ENCODE data around the gene CCL26.
"Not testable (repeated sequence)": the region's sequence is repeated elsewhere in the genome, so short reads cannot be mapped to it uniquely, and the experiment has no call there.

The CCL26 gene

GRCh38 chr7:75738604-75738974, 33.4 kb downstream of the CCL26 start, which contains the start of gene HIP1:
Gene HIP1 (minus strand): TSS chr7:75738941. CDS start chr7:75738920, 21 bp downstream.
- no peak for DNase-seq

GRCh38 chr7:75737856-75738603, 34.0 kb downstream of the CCL26 start:
- DNase-seq = no peak

GRCh38 chr7:75735581-75736350, 36.2 kb downstream of the CCL26 start:
- no peak for DNase-seq

DNA sequence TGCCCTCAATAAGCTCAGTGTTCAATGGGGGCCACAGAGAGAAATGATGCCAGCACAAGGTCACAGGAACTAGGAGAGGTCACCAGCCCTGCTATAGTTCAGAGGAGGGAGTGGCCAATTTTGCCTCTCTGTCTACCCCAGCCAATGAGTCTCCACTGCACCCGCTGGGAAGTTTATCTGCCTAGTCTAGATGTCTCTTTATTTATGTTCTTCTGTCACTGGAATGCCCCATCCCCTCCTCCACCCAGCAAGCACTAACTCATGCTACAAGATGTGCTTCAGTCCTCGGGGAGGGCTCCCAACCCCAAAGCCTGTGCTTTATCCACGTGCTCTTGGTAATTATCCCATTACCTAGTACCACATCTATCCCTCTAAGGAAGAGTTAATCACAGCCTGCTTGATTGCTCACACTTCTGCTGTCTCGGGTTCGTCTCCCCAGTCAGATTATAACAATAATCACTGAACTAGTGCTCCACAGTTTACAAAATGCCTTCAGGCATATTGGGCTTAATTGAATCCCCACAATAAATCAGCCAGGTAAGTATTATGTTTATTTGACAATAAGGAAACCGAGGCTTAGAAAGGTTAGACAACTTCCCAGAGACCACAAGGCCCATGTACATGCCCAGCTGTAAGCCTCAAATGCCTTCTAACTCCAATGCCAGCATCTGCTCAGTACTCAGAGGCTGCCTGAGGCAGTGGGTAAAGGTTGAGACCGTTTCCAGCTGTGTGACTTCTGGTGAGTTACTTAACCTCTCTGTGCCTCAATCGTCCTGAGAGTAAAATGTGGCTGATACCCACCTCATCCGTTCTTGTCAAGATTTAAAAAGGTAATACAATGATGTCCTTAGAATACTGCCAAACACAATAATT, 37.2 kb downstream of the CCL26 start:
- DNase-seq = no peak

- DNase-seq = no peak
Observed at GRCh38 chr7:75732764-75733630, 39.0 kb downstream of the CCL26 start.

GRCh38 chr7:75732016-75732521, 39.9 kb downstream of the CCL26 start:
- DNase-seq = no peak

DNA sequence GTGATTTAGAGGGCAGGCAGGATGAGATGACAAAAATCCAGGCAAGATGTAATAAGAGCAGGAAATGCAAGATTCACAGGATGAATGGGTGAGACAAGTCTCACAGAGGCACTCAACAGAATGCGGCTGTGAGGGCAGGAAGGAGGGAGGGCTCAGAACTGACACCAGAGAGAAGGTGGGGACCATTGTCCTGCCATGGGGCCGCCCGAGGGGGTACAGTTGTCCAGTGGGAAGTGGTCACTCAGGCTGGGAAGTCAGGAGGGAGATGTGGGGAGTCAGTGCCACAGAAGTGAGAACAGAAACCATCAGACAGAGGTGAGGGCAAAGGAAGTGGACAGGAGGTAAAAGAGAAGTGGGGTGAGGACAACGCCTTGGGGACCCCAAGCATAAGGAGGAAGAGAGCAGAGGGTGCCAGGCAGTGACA, 42.1 kb downstream of the CCL26 start:
- no peak for DNase-seq

DNA sequence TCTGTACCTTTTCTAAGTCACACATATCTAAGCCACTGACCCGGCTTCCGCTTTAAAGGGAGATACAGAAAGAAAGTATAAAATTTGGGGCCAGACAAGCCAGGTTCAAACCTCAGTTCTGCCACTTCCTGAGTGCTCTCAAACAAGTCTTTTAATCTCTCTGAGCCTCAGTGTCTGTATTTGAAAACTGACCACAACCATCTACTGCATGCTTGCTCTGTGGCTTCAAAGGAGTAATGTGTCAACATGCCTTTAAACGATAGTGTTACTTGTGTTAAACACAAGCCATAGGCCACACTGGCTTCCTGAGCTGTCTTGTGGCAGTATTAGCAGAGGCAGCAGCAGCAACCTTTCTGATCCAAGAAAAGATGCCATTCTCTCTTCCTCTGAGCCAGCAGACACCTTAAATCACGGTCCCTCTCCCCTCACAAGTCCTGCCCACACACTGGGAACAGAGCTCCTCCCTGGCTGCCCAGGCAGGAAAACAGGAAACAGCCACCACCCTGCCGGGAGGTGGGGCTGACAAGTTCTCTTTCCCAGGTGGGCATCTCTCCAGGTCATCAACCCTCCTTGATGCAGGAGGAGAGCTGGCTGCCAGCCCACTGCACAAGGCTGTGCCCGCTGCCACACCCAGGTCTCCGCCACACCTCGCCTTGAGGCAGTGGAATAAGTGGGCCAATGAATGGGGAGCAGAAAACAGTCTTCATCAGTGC, 44.0 kb downstream of the CCL26 start:
- DNase-seq = peak; percentile 59

DNA sequence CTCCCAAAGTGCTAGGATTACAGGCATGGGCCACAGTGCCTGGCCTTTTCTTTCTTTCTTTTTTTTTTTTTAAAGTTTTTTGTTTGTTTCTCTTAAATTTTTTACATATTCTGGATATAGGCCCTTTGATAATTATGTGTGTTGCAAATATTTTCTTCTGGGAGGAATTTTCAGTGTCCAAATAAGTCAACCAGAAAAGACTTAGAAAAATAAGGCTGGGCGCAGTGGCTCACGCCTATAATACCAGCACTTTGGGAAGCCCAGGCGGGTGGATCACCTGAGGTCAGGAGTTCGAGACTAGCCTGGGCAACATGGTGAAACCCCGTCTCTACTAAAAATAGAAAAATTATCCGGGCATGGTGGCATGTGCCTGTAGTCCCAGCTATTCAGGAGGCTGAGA, 44.7 kb downstream of the CCL26 start:
- DNase-seq = not testable (repeated sequence)

- no peak for DNase-seq
Observed at GRCh38 chr7:75725306-75725705, 46.7 kb downstream of the CCL26 start.

DNA sequence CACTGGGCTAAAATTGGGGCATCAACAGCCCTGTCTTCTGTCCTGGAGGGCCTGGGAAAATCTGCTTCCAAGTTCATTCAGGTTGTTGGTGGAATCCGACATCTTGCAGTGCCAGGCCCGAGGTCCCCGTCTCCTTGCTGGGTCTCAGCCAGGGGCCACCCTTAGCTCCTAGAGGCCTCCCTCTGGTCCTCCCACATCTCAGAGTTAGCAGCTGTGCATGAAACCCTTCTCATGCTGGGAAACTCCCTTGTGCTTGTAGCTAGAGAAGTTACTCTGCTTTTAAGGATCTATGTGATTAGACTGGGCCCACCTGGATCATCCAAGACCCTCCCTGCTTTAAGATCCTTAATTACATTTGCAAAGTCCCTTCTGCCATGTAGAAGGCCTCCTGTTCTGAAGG, 48.6 kb downstream of the CCL26 start:
- no peak for DNase-seq

DNA sequence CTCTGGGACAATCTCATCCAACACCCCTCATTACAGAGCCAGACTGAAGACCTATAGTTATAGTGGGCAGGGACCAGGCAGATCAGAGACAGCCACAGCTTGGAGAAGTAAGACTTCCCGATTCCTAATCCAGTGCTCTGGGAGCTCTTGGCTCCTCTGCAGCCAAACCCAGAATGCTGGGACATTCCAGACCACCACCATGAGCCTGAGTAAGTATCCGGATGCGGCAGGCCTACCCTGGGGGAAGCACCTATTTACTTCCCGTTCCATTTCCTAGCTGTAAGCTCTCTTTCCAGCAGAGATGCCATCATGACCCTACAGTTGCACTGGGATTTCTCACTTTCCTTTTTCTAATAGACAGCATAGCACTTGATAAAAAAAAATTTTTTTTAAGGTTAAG, 49.6 kb downstream of the CCL26 start:
- DNase-seq = no peak

GRCh38 chr7:75721922-75722321, 50.1 kb downstream of the CCL26 start:
- not testable (repeated sequence) for DNase-seq

GRCh38 chr7:75721426-75721825, 50.6 kb downstream of the CCL26 start:
- DNase-seq = no peak

DNA sequence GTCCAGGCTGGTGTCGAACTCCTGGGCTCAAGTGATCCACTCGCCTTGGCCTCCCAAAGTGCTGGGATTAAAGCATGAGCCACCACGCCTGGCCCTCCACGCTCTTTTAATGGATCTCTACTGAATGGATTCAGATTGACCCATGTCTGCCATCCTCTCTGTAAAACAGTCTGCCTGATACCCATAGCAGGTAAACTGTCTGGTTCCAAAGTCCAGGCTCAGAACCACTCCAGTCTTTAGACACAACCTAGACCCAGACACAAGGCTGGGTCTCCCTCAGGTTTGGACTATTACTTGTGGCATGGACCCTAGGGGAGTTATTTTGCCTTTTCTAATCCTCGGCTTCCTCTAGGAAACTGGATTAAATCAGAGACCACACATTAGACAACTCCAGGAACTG, 52.4 kb downstream of the CCL26 start:
- DNase-seq = no peak

Measured in NCI-H748 treated with DMSO at 0.1 percent for 48 hours (cell line).